Stomach (tissue), 9 donors: Measurements from ENCODE around the gene ATG7. TPM values are rescaled to one million over a fixed set of nuclear protein-coding genes. Genes with fewer than 3 reads are reported as not detected.

Experiments
- DNase-seq, 2 donors: peaks; one replicate each; pipeline versions ENCODE4 v3.0.0 to v3.0.0-alpha.2; 2013 to 2019
- H3K27ac ChIP-seq, 5 donors: fragments of 200-600 bp in 4 of 5; sonication (generic) in 4 of 5; one replicate each; pipeline ENCODE4 v1.5.1; 2013 to 2019; ENCODE audit warnings: mild to moderate bottlenecking in 1 of 5, moderate library complexity in 1 of 5
- H3K27me3 ChIP-seq, 3 donors: fragments of 200-600 bp; sonication (generic); one replicate each; pipeline ENCODE4 v1.5.1; 2017 to 2019; ENCODE audit warnings: mixed run types in 1 of 3
- H3K36me3 ChIP-seq, 4 donors: fragments of 200-600 bp; sonication (generic); 1 replicate in 3 of 4; 2 replicates in 1 of 4; pipeline ENCODE4 v1.5.1; 2016 to 2019
- H3K4me1 ChIP-seq, 4 donors: fragments of 200-600 bp; sonication (generic); one replicate each; pipeline ENCODE4 v1.5.1; 2016 to 2019
- H3K4me3 ChIP-seq, 4 donors: fragments of 200-600 bp; sonication (generic) in 3 of 4; one replicate each; pipeline ENCODE4 v1.5.1; 2016 to 2019; ENCODE audit warnings: mild to moderate bottlenecking in 1 of 4
- H3K9me3 ChIP-seq, 4 donors: fragments of 200-600 bp; sonication (generic); one replicate each; pipeline ENCODE4 v1.5.1; 2016 to 2019
- EP300 ChIP-seq: sonication (generic); formaldehyde crosslinking; IDR thresholded peaks from one replicate; pipeline ENCODE4 v1.6.1; 2017; ENCODE audit warnings: antibody characterized with exemption
- POLR2A ChIP-seq, 4 donors: fragments of 450-650 bp; IDR thresholded peaks; one replicate each; pipeline ENCODE4 v1.6.1; 2016; ENCODE audit warnings: antibody characterized with exemption in 4 of 4, control low read depth in 2 of 4, mild to moderate bottlenecking in 1 of 4, moderate library complexity in 1 of 4
- POLR2AphosphoS5 ChIP-seq, 3 donors: sonication (generic); formaldehyde crosslinking; IDR thresholded peaks; one replicate each; pipeline ENCODE4 v1.6.1; 2016; ENCODE audit warnings: antibody characterized with exemption in 3 of 3
- WGBS, 5 donors: extraction: QIAGEN DNeasy Blood & Tissue Kit in 3 of 5; methylation state at CpG; one replicate each; pipeline versions ENCODE4 v1.1.5 to v1.1.7; 2013 to 2018; 5-methylcytosine and 5-hydroxymethylcytosine counted together
- intact Hi-C: fragments of 100-400 bp; cut with DNase I; formaldehyde crosslinking; loops from one replicate; pipeline ENCODE4 v1.15.1; 2023; ENCODE audit warnings: low total_unique reads
- polyA plus RNA-seq, 3 donors: library from polyadenylated mRNA; stranded (reverse); fragments of 200-250 nt; gene quantifications; one replicate each; pipeline ENCODE4 v1.2.3, GENCODE V29; 2013
- total RNA-seq, 5 donors: library from RNA; depleted of rRNA; stranded (reverse); fragments of >200 nt; gene quantifications; one replicate each; pipeline versions ENCODE4 v1.1.0 to v1.2.3, GENCODE V29; 2014 to 2016
- TF ChIP-seq, protein P1 (sequence below), 7 experiments: fragments of 450-650 bp in 4 of 7; fragments of 200-600 bp in 3 of 7; sonication (generic) in 3 of 7; IDR thresholded peaks; one replicate each; pipeline ENCODE4 v1.5.1; 2016 to 2019; ENCODE audit warnings: antibody characterized with exemption in 7 of 7, control low read depth in 2 of 7, mild to moderate bottlenecking in 1 of 7
- donor health status: healthy with polysubstance abuse.
- donor health status: Bipolar disorder and iron deficiency.
- donor health status: healthy.

The ATG7 gene
- total and polyA plus RNA-seq, 8 donors = 6.8 to 167 (median 15.1) TPM

DNA sequence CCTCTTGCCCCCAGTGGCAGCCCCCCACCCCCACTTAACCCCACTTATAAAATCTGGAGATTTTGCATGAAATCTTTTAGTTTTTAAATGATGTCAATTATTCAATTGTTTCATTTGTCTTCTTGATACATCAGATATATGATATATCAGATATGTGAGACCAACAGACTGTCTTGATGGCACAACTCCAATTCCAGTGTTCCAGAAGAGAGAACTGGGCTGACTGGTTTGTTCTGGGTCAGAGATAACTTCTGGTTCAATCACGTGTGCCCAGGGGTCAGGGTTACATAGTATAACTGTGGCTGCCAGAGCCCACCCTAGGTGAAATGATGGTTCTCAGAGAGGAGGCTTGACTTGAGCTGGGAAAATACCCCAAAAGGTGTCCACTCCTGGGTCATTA, 32.4 kb upstream of the ATG7 start:
- H3K27ac ChIP-seq = no peak overlapping the region
- TF ChIP-seq POLR2A (IDR thresholded peaks at IDR 0.05) (no peak), POLR2AphosphoS5 (IDR thresholded peaks at IDR 0.05) (no peak), EP300 (no peak)
- TF ChIP-seq, protein P1, sequence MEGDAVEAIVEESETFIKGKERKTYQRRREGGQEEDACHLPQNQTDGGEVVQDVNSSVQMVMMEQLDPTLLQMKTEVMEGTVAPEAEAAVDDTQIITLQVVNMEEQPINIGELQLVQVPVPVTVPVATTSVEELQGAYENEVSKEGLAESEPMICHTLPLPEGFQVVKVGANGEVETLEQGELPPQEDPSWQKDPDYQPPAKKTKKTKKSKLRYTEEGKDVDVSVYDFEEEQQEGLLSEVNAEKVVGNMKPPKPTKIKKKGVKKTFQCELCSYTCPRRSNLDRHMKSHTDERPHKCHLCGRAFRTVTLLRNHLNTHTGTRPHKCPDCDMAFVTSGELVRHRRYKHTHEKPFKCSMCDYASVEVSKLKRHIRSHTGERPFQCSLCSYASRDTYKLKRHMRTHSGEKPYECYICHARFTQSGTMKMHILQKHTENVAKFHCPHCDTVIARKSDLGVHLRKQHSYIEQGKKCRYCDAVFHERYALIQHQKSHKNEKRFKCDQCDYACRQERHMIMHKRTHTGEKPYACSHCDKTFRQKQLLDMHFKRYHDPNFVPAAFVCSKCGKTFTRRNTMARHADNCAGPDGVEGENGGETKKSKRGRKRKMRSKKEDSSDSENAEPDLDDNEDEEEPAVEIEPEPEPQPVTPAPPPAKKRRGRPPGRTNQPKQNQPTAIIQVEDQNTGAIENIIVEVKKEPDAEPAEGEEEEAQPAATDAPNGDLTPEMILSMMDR (IDR thresholded peaks at IDR 0.05) = no peak
- DNase-seq = no peak
- H3K4me1 ChIP-seq = no peaks in the 10 kb centered on the region
- peaks cover 0 to 12% (median 3%) of the 10 kb centered on the region in 3 donors for H3K27me3 ChIP-seq
- intact Hi-C loops = no loop called here
- no peaks in the 10 kb centered on the region for H3K9me3 ChIP-seq
- H3K36me3 ChIP-seq = no peaks in the 10 kb centered on the region
- no peak overlapping the region for H3K4me3 ChIP-seq
- WGBS, 5 donors = 28 to 43% (median 34%) methylated on average over 1 of the region's 1 CpG

DNA sequence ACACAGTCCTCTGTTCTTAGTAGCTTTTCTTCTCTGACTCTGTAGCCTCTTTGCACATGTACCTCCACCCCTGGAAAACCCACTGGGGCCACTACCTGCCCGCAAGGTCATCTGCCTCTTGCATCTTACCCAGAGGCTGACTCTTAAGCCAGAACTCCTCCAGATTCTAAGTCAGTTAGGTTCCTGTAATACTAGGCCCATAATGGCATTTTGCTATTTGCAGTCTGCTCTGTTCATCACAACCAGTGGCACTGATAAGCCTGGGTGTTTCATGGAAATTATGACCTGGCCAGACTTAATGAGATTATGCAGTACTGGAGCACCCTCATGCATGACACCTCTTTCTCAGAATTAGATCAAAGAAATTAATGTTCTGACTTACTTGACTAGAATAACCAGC, 31.7 kb upstream of the ATG7 start:
- H3K36me3 ChIP-seq = no peaks in the 10 kb centered on the region
- no peak for DNase-seq
- H3K27ac ChIP-seq = no peak overlapping the region
- intact Hi-C loops = no loop called here
- no peaks in the 10 kb centered on the region for H3K9me3 ChIP-seq
- TF ChIP-seq POLR2AphosphoS5 (IDR thresholded peaks at IDR 0.05) = no peak
- no peak for TF ChIP-seq POLR2A (IDR thresholded peaks at IDR 0.05)
- TF ChIP-seq EP300 = no peak
- TF ChIP-seq, protein P1 (IDR thresholded peaks at IDR 0.05) = no peak
- H3K27me3 ChIP-seq = peaks cover 0 to 8% (median under 1%) of the 10 kb centered on the region in 3 donors
- no peaks in the 10 kb centered on the region for H3K4me1 ChIP-seq
- 77 to 100% (median 95%) methylated on average over 1 of the region's 1 CpG for WGBS, 5 donors
- no peak overlapping the region for H3K4me3 ChIP-seq

DNA sequence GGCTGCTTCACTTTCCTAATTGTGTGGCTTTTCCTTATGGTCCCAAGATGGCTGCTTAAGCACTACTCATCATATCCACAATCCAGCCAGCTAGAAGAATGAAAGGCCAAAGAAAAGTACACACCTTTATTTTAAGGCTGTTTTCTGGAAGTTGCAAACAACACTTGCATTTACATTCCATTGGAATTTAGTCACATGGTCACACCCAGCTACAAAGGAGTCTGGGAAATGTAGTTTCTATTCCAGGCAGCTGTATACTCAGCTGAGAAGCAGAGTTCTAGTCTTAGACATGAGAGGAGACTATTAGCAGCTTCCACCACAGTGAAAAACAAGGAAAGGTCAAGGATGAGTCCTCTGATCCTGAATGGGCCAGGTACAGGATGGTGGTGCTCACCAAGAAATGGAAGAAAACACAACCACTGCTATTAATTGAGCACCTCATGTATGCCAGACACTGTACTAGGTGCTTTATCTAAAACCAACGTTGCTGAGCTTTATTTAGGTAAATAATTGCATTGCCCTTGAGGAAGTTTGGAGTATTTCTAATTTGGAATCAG, 28.0 kb upstream of the ATG7 start:
- Histone ChIP-seq H3K9me3 (no peaks in the 10 kb centered on the region), H3K27me3 (no peaks in the 10 kb centered on the region), H3K36me3 (no peaks in the 10 kb centered on the region), H3K4me1 (no peaks in the 10 kb centered on the region), H3K4me3 (no peak overlapping the region), H3K27ac (no peak overlapping the region)
- WGBS, 5 donors = 27 to 50% (median 33%) methylated on average over 1 of the region's 1 CpG
- DNase-seq = no peak
- TF ChIP-seq, protein P1 (IDR thresholded peaks at IDR 0.05) = no peak
- no peak for TF ChIP-seq POLR2AphosphoS5 (IDR thresholded peaks at IDR 0.05)
- TF ChIP-seq POLR2A (IDR thresholded peaks at IDR 0.05) = no peak
- TF ChIP-seq EP300 = no peak
- intact Hi-C loops = no loop called here

DNA sequence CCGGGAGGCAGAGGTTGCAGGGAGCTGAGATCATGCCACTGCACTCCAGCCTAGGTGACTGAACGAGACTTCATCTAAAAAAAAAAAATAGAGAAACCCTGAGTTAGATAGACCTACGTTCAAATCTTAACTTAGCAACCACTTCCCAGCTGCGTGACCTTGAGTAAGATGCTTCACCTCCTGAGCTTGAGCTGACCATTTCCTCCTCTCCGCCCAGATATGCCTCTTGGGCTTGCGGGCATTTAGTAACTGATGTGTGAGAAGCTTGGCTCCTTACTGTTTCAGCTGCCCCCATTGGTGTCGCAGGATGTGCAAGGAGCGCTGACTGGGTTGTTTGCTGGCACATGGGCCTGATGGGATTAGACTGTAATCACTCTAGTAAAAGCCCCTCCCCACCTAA, 26.9 kb upstream of the ATG7 start:
- no peak for DNase-seq
- 79 to 91% (median 86%) methylated on average over 8 of the region's 8 CpGs for WGBS, 5 donors
- TF ChIP-seq POLR2A (IDR thresholded peaks at IDR 0.05) = no peak
- TF ChIP-seq, protein P1 (IDR thresholded peaks at IDR 0.05) = no peak
- TF ChIP-seq POLR2AphosphoS5 (IDR thresholded peaks at IDR 0.05) = no peak
- no peak for TF ChIP-seq EP300
- Histone ChIP-seq H3K27ac (no peak overlapping the region), H3K9me3 (no peaks in the 10 kb centered on the region), H3K27me3 (no peaks in the 10 kb centered on the region), H3K4me1 (no peaks in the 10 kb centered on the region), H3K4me3 (no peak overlapping the region), H3K36me3 (no peaks in the 10 kb centered on the region)
- intact Hi-C loops = no loop called here
